ENCODE measurements around the gene HPSE2. TPM values are rescaled to one million over a fixed set of nuclear protein-coding genes. Genes with fewer than 3 reads are reported as not detected.
"Not testable (repeated sequence)": the region's sequence is repeated elsewhere in the genome, so short reads cannot be mapped to it uniquely, and the experiment has no call there.

The HPSE2 gene
- total and polyA plus RNA-seq, 2 of the 13 experiments (the other 11 are each of a cell fraction or from before 2014, with no cell fraction given), result 0.01 TPM; not detected in 1

- TF ChIP-seq TAF15 (IDR thresholded peaks at IDR 0.05; ENCODE audit: low read depth, low read length, poor library complexity, severe bottlenecking) (no peak), ZFP82 (CRISPR knock-in tag; IDR thresholded peaks at IDR 0.05; ENCODE audit: borderline replicate concordance) (no peak), ZNF292 (CRISPR knock-in tag; IDR thresholded peaks at IDR 0.05; ENCODE audit: borderline replicate concordance, low read depth) (no peak), ZFP36L2 (CRISPR knock-in tag; IDR thresholded peaks at IDR 0.05) (no peak)
- TF ChIP-seq, protein P1, sequence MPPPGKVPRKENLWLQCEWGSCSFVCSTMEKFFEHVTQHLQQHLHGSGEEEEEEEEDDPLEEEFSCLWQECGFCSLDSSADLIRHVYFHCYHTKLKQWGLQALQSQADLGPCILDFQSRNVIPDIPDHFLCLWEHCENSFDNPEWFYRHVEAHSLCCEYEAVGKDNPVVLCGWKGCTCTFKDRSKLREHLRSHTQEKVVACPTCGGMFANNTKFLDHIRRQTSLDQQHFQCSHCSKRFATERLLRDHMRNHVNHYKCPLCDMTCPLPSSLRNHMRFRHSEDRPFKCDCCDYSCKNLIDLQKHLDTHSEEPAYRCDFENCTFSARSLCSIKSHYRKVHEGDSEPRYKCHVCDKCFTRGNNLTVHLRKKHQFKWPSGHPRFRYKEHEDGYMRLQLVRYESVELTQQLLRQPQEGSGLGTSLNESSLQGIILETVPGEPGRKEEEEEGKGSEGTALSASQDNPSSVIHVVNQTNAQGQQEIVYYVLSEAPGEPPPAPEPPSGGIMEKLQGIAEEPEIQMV (CRISPR knock-in tag; IDR thresholded peaks at IDR 0.05; ENCODE audit: low read depth), result no peak
Measured at GRCh38 chr10:98910048-98910447, 325.6 kb downstream of the HPSE2 start (continued).

DNA sequence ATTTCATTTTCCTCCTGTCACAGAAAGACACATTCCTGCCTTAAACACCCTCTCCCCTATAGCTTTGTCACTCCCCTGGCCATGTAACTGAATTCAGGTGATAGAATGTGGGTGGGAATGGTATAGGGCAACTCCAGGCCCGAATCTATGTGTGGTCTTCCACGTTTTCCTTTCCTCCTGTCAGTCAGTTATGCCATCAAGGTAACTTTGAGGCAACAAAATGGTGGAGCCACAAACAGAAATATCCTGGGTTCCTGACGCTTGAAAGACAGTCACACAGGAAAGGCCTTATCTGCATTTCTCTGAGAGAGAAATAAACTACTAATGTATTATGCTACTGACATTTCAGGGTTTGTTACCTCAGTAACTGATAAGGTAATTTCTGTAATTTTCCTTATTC is 326.8 kb downstream of the HPSE2 start:
- intact Hi-C loops (cut with micrococcal nuclease; ENCODE audit: unreplicated experiment), result no loop called here
- Histone ChIP-seq H3K9me3 (ENCODE audit: low read length) (no peaks in the 10 kb centered on the region), H3K27me3 (ENCODE audit: control insufficient read depth in 1 of 2, insufficient read depth in 2 of 2, low read length in 2 of 2) (no peaks in the 10 kb centered on the region; a peak in 1 of 5 replicates), H3K4me1 (ENCODE audit: insufficient read depth, low read length) (no peaks in the 10 kb centered on the region), H2AFZ (ENCODE audit: low read length) (no peak overlapping the region), H3K9ac (ENCODE audit: insufficient read depth, low read depth, low read length) (no peak overlapping the region), H3K36me3 (replicated peaks in 1 of 2; ENCODE audit: control insufficient read depth in 1 of 2, insufficient read depth in 2 of 2, low read length in 2 of 2) (no peaks in the 10 kb centered on the region), H4K20me1 (ENCODE audit: insufficient read depth, low read length) (no peaks in the 10 kb centered on the region), H3K4me2 (ENCODE audit: low read depth, low read length) (no peak overlapping the region), H3K27ac (ENCODE audit: extremely low read length, insufficient read depth, low read length) (no peak overlapping the region), H3K4me3 (replicated peaks in 1 of 3; ENCODE audit: insufficient read depth in 1 of 3, low read depth in 2 of 3, low read length in 3 of 3) (no peak overlapping the region), H3K79me2 (ENCODE audit: insufficient read depth, low read length) (no peaks in the 10 kb centered on the region)
- ATAC-seq, result no peak
- in situ Hi-C loops (cut with HindIII; ENCODE audit: extremely low pct_ligation_motif_present, low pct_unique_long_range_greater_than_20kb), result no loop called here
- no TSS peak for BruUV-seq (replicated peaks)
- no peak for FAIRE-seq
- ChIA-PET POLR2A (no interaction called here), CTCF (ENCODE audit: low intra/inter-chr PET ratio, low total read pairs) (no interaction called here)
- 21% methylated on average over 3 of the region's 3 CpGs for WGBS (ENCODE audit: low lambda C conversion rate)
- DNase-seq (ENCODE audit: low spot score), result no peak
- TF ChIP-seq ATAD3A (CRISPR knock-in tag; IDR thresholded peaks at IDR 0.05), result no peak

GRCh38 chr10:98908247-98908646 is 327.4 kb downstream of the HPSE2 start:
- H3K9ac ChIP-seq (ENCODE audit: insufficient read depth, low read depth, low read length); H2AFZ ChIP-seq (ENCODE audit: low read length); ATAC-seq; POLR2A ChIA-PET; in situ Hi-C loops (cut with HindIII; ENCODE audit: extremely low pct_ligation_motif_present, low pct_unique_long_range_greater_than_20kb); FAIRE-seq; H3K36me3 ChIP-seq (replicated peaks in 1 of 2; ENCODE audit: control insufficient read depth in 1 of 2, insufficient read depth in 2 of 2, low read length in 2 of 2); H3K79me2 ChIP-seq (ENCODE audit: insufficient read depth, low read length); H3K27me3 ChIP-seq (ENCODE audit: control insufficient read depth in 1 of 2, insufficient read depth in 2 of 2, low read length in 2 of 2); H3K4me3 ChIP-seq (replicated peaks in 1 of 3; ENCODE audit: insufficient read depth in 1 of 3, low read depth in 2 of 3, low read length in 3 of 3); H3K9me3 ChIP-seq (ENCODE audit: low read length); H4K20me1 ChIP-seq (ENCODE audit: insufficient read depth, low read length); BruUV-seq (replicated peaks); H3K27ac ChIP-seq (ENCODE audit: extremely low read length, insufficient read depth, low read length); H3K4me2 ChIP-seq (ENCODE audit: low read depth, low read length); CTCF ChIA-PET (ENCODE audit: low intra/inter-chr PET ratio, low total read pairs); H3K4me1 ChIP-seq (ENCODE audit: insufficient read depth, low read length); intact Hi-C loops (cut with micrococcal nuclease; ENCODE audit: unreplicated experiment); DNase-seq (ENCODE audit: low spot score): not testable (repeated sequence)
- 21% methylated on average over 8 of the region's 8 CpGs for WGBS (ENCODE audit: low lambda C conversion rate)
